ENCODE measurements around the gene H2BK1. TPM values are rescaled to one million over a fixed set of nuclear protein-coding genes. Genes with fewer than 3 reads are reported as not detected.

Gene H2BK1
- total RNA-seq, 1 experiment from 2014 or later = 0.69 TPM

DNA sequence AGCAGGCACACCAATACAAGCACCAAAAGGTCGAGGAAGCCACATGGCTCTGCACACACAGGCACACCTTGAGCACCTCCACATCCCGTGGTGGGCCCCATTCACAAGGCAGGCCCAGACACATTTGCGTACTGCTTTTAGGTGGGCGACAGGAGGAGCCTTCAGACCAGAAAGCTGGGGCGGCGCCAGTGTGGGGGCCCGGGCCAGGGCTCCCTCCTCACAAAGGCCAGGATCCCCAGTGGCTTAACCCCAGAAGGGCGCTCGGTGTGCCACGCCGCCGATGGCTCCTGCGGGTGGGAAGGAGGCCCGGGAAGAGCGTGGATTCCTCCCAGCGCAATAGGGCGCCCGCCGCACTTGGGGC, 41.0 kb upstream of the H2BK1 start:
- peak overlapping the region; percentile 51 for H3K27ac ChIP-seq (ENCODE audit: low read depth, low read length)
- H3K4me1 ChIP-seq (ENCODE audit: control insufficient read depth in 1 of 2, insufficient read depth in 2 of 2, low read length in 2 of 2) = peaks cover 33 to 58% of the 10 kb centered on the region in 2 experiments
- peak overlapping the region; percentile 79 for H3K9ac ChIP-seq (ENCODE audit: low read length)
- DNase-seq (ENCODE audit: low read depth, low spot score) = no peak
- H3K4me3 ChIP-seq (replicated peaks in 1 of 2; ENCODE audit: low read depth in 1 of 2, low read length in 2 of 2) = peak overlapping the region; percentile 63 to 72
- POLR2A ChIA-PET = no interaction called here
- peak overlapping the region; percentile 87 for H3K4me2 ChIP-seq (ENCODE audit: low read length)
- H3K9me2 ChIP-seq (ENCODE audit: insufficient read depth) = no peaks in the 10 kb centered on the region
- intact Hi-C loops (cut with micrococcal nuclease) = no loop called here
- no peaks in the 10 kb centered on the region for H3K9me3 ChIP-seq (ENCODE audit: control insufficient read depth in 1 of 2, insufficient read depth in 1 of 2, low read depth in 1 of 2, low read length in 2 of 2)
- ATAC-seq = peak; percentile 2
- BruUV-seq (replicated peaks) = no TSS peak
- no peak overlapping the region for H2AFZ ChIP-seq (ENCODE audit: low read depth, low read length, poor library complexity, severe bottlenecking)
- H4K20me1 ChIP-seq (ENCODE audit: insufficient read depth) = no peaks in the 10 kb centered on the region
- H3K79me2 ChIP-seq (ENCODE audit: insufficient read depth, low read length) = no peaks in the 10 kb centered on the region
- CTCF ChIA-PET = interaction anchor here (1.0 kb wide), 1 partner anchor 8 kb away, joined by 5 read pairs; no protein-coding TSS in a partner anchor
- no peaks in the 10 kb centered on the region for H3K27me3 ChIP-seq (ENCODE audit: insufficient read depth, low read length)
- no peak for TF ChIP-seq YY1 (IDR thresholded peaks at IDR 0.05; ENCODE audit: extremely low read depth, insufficient replicate concordance, low read depth, low read length)
- no peak for TF ChIP-seq ZNF274 (IDR thresholded peaks at IDR 0.05; ENCODE audit: low read depth, low read length)
- no peak for TF ChIP-seq SRF (IDR thresholded peaks at IDR 0.05; ENCODE audit: low read depth)
- TF ChIP-seq, protein P1, sequence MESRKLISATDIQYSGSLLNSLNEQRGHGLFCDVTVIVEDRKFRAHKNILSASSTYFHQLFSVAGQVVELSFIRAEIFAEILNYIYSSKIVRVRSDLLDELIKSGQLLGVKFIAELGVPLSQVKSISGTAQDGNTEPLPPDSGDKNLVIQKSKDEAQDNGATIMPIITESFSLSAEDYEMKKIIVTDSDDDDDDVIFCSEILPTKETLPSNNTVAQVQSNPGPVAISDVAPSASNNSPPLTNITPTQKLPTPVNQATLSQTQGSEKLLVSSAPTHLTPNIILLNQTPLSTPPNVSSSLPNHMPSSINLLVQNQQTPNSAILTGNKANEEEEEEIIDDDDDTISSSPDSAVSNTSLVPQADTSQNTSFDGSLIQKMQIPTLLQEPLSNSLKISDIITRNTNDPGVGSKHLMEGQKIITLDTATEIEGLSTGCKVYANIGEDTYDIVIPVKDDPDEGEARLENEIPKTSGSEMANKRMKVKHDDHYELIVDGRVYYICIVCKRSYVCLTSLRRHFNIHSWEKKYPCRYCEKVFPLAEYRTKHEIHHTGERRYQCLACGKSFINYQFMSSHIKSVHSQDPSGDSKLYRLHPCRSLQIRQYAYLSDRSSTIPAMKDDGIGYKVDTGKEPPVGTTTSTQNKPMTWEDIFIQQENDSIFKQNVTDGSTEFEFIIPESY (IDR thresholded peaks at IDR 0.05; ENCODE audit: extremely low read depth, insufficient replicate concordance, low read length) = no peak
- no peak for TF ChIP-seq POLR2AphosphoS5 (IDR thresholded peaks at IDR 0.05; ENCODE audit: low read depth, low read length)
- TF ChIP-seq ELF1 (IDR thresholded peaks at IDR 0.05; ENCODE audit: borderline replicate concordance, low read depth) = no peak
- no peak for TF ChIP-seq JUND (IDR thresholded peaks at IDR 0.05)
- RAD21 ChIA-PET (ENCODE audit: low non-redundant PET in 1 of 2, low total read pairs in 2 of 2, uncharacterized antibody in 2 of 2, unreplicated experiment in 2 of 2) = no interaction called here
- H3K36me3 ChIP-seq (ENCODE audit: control insufficient read depth in 1 of 2, insufficient read depth in 2 of 2, low read length in 2 of 2) = no peaks in the 10 kb centered on the region

All from HCT116 (cell line).